Uterus (tissue), 4 donors: Measurements from ENCODE around the gene CELF4. TPM values are rescaled to one million over a fixed set of nuclear protein-coding genes. Genes with fewer than 3 reads are reported as not detected.

Experiments used
- DNase-seq, 2 donors: peaks; one replicate each; pipeline ENCODE4 v3.0.0-alpha.2; 2019 to 2020
- H3K27ac ChIP-seq, 2 donors: fragments of 200-600 bp; sonication (generic); 1 replicate in 1 of 2; 2 replicates in 1 of 2; pipeline ENCODE4 v1.5.1; 2016 to 2018
- H3K27me3 ChIP-seq, 2 donors: fragments of 200-600 bp; sonication (generic); one replicate each; pipeline ENCODE4 v1.5.1; 2018 to 2019; ENCODE audit warnings: control low read depth in 1 of 2
- H3K36me3 ChIP-seq, 2 donors: fragments of 200-600 bp; sonication (generic); one replicate each; pipeline ENCODE4 v1.5.1; 2019; ENCODE audit warnings: control low read depth in 1 of 2
- H3K4me1 ChIP-seq, 2 donors: fragments of 200-600 bp; sonication (generic); one replicate each; pipeline ENCODE4 v1.5.1; 2018 to 2019; ENCODE audit warnings: control low read depth in 1 of 2
- H3K4me3 ChIP-seq, 2 donors: fragments of 200-600 bp; sonication (generic); 1 replicate in 1 of 2; 2 replicates in 1 of 2; pipeline ENCODE4 v1.5.1; 2018 to 2019; ENCODE audit warnings: mild to moderate bottlenecking in 1 of 2
- H3K9me3 ChIP-seq, 2 donors: fragments of 200-600 bp; sonication (generic); one replicate each; pipeline ENCODE4 v1.5.1; 2019; ENCODE audit warnings: control low read depth in 1 of 2
- POLR2A ChIP-seq, 2 donors: fragments of 450-650 bp; IDR thresholded peaks; one replicate each; pipeline ENCODE4 v1.6.1; 2016; ENCODE audit warnings: antibody characterized with exemption in 2 of 2, mild to moderate bottlenecking in 1 of 2, moderate library complexity in 1 of 2
- intact Hi-C: fragments of 100-400 bp; cut with DNase I; formaldehyde crosslinking; loops from one replicate; pipeline ENCODE4 v1.15.1; 2023; ENCODE audit warnings: low total_unique reads
- total RNA-seq, 4 donors: library from RNA; depleted of rRNA in 3 of 4; stranded (reverse); fragments of >200 nt in 3 of 4; gene quantifications; one replicate each; pipeline versions ENCODE4 v1.1.0 to v1.2.4, GENCODE V29; 2014 to 2023
- TF ChIP-seq, protein P1 (sequence below), 4 experiments: fragments of 200-600 bp in 2 of 4; fragments of 450-650 bp in 2 of 4; sonication (generic) in 2 of 4; IDR thresholded peaks; one replicate each; pipeline ENCODE4 v1.5.1; 2016 to 2019; ENCODE audit warnings: antibody characterized with exemption in 4 of 4, mild to moderate bottlenecking in 2 of 4, moderate library complexity in 1 of 4
- donor health status: DM: yes; HTN: yes; CAD: no.

CELF4 gene
- total RNA-seq, 4 donors from 2014 or later = 0.18 to 1.7 TPM; not detected in 2

DNA sequence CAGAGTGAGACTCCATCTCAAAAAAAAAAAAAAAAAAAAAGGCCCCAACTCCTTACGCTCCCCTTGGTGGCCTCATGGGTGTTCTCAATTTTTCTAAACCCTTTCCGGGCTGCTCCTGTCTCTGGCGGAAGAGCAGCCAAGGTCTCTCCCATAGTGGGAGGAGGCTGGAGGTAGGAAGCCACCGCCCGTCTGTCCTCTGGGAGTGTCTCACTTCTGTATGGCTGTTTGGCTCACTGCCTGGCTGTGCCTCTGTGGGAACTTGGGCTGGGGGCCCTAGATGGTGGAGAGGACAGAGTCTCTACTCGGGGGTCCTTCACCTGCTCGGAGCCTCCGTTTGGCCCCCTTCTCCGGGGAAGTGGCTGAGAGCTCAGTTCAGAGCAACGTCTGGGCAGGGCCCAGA is 245.3 kb downstream of the CELF4 start:
- Histone ChIP-seq H3K27ac (no peak overlapping the region), H3K36me3 (no peaks in the 10 kb centered on the region), H3K4me1 (no peaks in the 10 kb centered on the region), H3K27me3 (no peaks in the 10 kb centered on the region), H3K4me3 (no peak overlapping the region), H3K9me3 (no peaks in the 10 kb centered on the region)
- TF ChIP-seq, protein P1, sequence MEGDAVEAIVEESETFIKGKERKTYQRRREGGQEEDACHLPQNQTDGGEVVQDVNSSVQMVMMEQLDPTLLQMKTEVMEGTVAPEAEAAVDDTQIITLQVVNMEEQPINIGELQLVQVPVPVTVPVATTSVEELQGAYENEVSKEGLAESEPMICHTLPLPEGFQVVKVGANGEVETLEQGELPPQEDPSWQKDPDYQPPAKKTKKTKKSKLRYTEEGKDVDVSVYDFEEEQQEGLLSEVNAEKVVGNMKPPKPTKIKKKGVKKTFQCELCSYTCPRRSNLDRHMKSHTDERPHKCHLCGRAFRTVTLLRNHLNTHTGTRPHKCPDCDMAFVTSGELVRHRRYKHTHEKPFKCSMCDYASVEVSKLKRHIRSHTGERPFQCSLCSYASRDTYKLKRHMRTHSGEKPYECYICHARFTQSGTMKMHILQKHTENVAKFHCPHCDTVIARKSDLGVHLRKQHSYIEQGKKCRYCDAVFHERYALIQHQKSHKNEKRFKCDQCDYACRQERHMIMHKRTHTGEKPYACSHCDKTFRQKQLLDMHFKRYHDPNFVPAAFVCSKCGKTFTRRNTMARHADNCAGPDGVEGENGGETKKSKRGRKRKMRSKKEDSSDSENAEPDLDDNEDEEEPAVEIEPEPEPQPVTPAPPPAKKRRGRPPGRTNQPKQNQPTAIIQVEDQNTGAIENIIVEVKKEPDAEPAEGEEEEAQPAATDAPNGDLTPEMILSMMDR (IDR thresholded peaks at IDR 0.05) = no peak
- no peak for TF ChIP-seq POLR2A (IDR thresholded peaks at IDR 0.05)
- no peak for DNase-seq
- intact Hi-C loops = no loop called here

DNA sequence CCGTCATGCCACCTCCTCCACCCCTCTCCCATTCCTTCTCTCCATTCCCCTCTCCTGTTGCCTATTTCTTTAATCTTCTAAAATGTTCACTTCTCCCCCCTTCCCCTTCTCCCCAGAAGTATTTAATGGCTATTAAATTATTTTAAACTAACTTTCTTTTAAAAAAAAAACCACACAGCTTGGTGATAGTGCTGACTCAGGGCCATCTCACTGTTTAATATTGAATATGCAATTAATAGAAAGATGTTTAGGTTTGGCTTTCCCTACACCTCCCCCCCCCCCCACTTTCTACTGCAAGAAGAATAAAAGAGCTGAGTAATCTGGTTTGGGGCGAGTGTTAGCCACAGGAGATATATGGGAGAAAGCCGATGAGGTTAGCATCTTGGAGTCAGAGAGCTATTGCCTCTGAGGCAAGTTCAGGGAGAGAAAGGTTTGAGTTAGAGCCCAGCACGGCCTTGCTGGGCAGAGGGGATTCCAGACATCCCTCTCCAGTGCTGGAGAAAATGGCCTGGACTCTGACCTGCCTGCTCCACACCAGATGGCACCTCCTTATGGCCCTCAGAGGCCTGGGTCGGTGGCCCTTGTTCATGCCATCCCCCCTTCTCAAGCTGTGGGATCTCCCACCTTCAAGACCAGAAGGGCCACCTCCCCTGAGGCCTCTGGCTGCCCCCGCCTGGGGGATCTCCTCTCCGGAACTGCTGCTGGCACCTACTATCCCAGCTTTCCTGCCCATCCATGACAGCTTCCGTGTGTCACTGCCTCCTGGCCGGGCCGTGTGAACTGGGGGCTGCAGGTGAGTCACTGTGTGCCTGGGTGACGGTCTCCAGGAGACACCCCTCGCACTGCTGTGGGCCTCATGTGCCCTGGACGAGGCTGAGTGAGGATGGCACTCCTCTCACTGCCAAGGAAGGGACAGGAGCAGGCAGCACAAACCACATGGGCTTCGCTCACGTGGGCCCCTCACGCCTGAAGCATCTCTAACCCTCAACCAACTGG is 246.9 kb downstream of the CELF4 start:
- Histone ChIP-seq H3K9me3 (no peaks in the 10 kb centered on the region), H3K27me3 (no peaks in the 10 kb centered on the region), H3K27ac (no peak overlapping the region), H3K4me1 (no peaks in the 10 kb centered on the region), H3K4me3 (no peak overlapping the region), H3K36me3 (no peaks in the 10 kb centered on the region)
- TF ChIP-seq, protein P1 (IDR thresholded peaks at IDR 0.05) = no peak
- TF ChIP-seq POLR2A (IDR thresholded peaks at IDR 0.05) = no peak
- intact Hi-C loops = no loop called here
- DNase-seq = no peak

DNA sequence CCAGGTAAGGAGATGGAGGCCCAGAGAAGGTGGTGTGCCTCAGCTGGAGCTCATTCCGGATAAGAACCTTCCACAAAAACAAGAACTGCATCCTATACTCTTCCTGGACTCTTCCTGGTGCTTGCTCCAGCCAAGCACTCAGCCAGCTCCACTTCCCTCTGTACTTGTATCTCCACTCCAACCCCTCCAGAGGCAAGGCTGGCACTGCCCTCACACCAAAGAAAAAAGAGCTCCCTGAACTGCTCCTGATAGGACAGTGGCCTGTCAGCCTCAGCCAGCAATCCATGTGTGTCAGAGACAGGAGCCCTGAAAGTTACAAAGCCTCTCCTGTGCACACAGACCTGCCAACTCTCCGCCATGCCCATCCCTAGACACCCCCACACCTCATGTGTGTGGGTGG is 248.1 kb downstream of the CELF4 start:
- no peaks in the 10 kb centered on the region for H3K36me3 ChIP-seq
- no peaks in the 10 kb centered on the region for H3K9me3 ChIP-seq
- no peak for DNase-seq
- H3K4me1 ChIP-seq = no peaks in the 10 kb centered on the region
- H3K27me3 ChIP-seq = no peaks in the 10 kb centered on the region
- H3K4me3 ChIP-seq = no peak overlapping the region
- no peak overlapping the region for H3K27ac ChIP-seq
- intact Hi-C loops = no loop called here
- TF ChIP-seq POLR2A (IDR thresholded peaks at IDR 0.05) = no peak
- TF ChIP-seq, protein P1 (IDR thresholded peaks at IDR 0.05) = no peak

DNA sequence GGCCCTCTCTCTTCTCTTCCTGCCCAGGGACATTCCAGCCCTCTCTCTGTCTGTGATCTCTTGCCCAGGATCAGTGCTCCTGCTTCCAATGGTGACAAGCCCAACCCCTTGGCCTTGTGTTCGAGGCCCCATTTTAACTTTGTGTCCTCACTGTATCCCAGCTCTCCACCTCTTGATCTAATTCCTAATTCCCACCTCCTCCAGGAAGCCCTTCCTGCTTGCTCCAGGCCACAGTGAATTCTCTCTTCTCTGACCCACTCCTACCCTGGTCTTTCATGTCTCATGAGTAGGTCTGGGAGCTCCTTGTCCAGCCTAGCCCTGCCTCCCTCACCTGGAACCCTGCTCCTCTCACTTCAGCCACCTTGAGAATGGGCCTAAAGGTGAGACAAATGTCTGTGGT is 249.1 kb downstream of the CELF4 start:
- no peaks in the 10 kb centered on the region for H3K36me3 ChIP-seq
- TF ChIP-seq POLR2A (IDR thresholded peaks at IDR 0.05) = no peak
- TF ChIP-seq, protein P1 (IDR thresholded peaks at IDR 0.05) = no peak
- intact Hi-C loops = no loop called here
- no peak overlapping the region for H3K27ac ChIP-seq
- no peaks in the 10 kb centered on the region for H3K27me3 ChIP-seq
- no peak overlapping the region for H3K4me3 ChIP-seq
- no peak for DNase-seq
- no peaks in the 10 kb centered on the region for H3K9me3 ChIP-seq
- no peaks in the 10 kb centered on the region for H3K4me1 ChIP-seq

DNA sequence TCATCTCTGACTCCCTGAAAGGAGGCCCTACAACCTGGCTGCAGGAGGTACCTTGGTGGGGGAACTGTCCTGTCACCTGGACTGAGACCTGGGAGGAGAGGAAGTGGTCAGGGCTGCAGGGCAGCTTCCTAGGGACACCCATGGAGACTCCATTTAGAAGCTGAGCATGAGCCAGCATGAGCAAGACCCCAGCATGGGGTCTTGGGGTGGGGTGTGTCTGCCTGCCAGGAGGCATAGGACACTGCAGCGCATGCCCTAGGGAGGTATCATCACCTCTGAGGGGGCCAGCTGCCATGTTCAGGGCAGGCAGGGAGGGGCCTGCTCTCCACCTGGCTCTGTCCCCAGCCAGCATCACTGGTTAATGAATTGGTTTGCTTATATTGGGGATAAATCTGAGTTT is 249.7 kb downstream of the CELF4 start:
- Histone ChIP-seq H3K27me3 (no peaks in the 10 kb centered on the region), H3K4me1 (no peaks in the 10 kb centered on the region), H3K9me3 (no peaks in the 10 kb centered on the region), H3K27ac (no peak overlapping the region), H3K4me3 (no peak overlapping the region), H3K36me3 (no peaks in the 10 kb centered on the region)
- TF ChIP-seq, protein P1 (IDR thresholded peaks at IDR 0.05) = no peak
- TF ChIP-seq POLR2A (IDR thresholded peaks at IDR 0.05) = no peak
- intact Hi-C loops = no loop called here
- DNase-seq = no peak
